ENCODE results near the gene OR5C1.

The OR5C1 gene

DNA sequence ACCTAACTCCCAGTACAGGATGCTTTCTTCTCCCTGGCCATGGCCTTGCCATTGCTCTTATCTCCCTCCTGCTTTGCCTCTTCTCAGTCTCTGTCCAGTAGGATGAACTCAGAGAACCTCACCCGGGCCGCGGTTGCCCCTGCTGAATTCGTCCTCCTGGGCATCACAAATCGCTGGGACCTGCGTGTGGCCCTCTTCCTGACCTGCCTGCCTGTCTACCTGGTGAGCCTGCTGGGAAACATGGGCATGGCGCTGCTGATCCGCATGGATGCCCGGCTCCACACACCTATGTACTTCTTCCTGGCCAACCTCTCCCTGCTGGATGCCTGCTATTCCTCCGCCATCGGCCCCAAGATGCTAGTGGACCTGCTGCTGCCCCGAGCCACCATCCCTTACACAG is at the start of gene OR5C1:
OR5C1 (plus strand) TSS at position 103 of the 400 bp plus-strand sequence; CDS start at position 103, 0 bp downstream.
- no peak for DNase-seq
- no peak for TF ChIP-seq GATA1 (IDR thresholded peaks at IDR 0.05; ENCODE audit: low read depth, low read length)
- no peak for TF ChIP-seq POLR2A (IDR thresholded peaks at IDR 0.05; ENCODE audit: low read length)

- TF ChIP-seq GATA1 (IDR thresholded peaks at IDR 0.05; ENCODE audit: low read depth, low read length) (no peak), POLR2A (IDR thresholded peaks at IDR 0.05; ENCODE audit: low read length) (no peak)
- DNase-seq: no peak
These were observed 46.7 kb upstream of the OR5C1 start, which contains the start of gene OR1L6 for GRCh38 chr9:122742003-122742402. Gene OR1L6, plus strand, starts transcription at chr9:122742303. Its CDS starts 7,545 bp downstream, at chr9:122749848.

DNA sequence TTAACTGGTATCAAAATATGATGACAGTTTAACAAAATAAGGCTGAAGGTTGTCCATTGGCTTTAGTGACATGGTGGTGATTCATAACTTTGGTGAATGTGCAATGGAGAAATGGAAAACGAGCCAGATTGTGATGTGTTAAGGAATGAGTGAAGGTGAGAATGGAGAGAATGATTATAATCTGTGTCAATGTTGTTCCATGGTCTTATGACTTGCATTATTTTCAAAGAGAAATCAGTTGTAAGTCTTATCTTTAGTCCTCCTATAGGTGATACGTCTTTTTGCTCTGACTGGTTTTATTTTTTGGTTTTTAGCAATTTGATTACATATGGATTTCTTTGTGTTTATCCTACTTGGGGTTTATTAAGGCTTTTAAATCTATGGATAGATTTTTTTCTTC is 33.9 kb upstream of the OR5C1 start:
- TF ChIP-seq POLR2A (IDR thresholded peaks at IDR 0.05; ENCODE audit: low read length) (no peak), GATA1 (IDR thresholded peaks at IDR 0.05; ENCODE audit: low read depth, low read length) (no peak)
- DNase-seq: no peak

GRCh38 chr9:122767817-122768216 is 20.9 kb upstream of the OR5C1 start:
- DNase-seq: no peak

DNA sequence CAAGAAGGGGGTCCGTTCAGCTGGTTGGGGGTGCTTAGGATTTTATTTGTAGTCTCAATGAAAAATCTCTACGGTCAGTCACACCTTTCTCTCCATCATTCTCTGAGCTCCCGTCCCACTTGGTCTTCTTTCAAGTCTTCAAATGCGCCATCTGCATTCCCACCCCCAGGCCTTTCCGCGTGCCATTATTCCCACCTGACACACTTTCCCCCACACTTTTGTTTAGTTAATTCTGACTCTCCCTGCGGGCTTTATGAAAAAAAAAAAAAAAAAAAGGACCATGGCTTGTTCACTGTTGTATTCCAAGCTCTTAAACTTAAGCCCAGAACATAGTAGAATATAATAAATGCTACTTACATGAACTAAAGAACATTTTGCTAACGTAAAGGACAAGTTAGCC is 11.7 kb upstream of the OR5C1 start:
- no peak for TF ChIP-seq GATA1 (IDR thresholded peaks at IDR 0.05; ENCODE audit: low read depth, low read length)
- no peak for TF ChIP-seq POLR2A (IDR thresholded peaks at IDR 0.05; ENCODE audit: low read length)

More at GRCh38 chr9:122767817-122768216, 20.9 kb upstream of the OR5C1 start:
- TF ChIP-seq POLR2A (IDR thresholded peaks at IDR 0.05; ENCODE audit: low read length) (no peak), GATA1 (IDR thresholded peaks at IDR 0.05; ENCODE audit: low read depth, low read length) (no peak)

DNA sequence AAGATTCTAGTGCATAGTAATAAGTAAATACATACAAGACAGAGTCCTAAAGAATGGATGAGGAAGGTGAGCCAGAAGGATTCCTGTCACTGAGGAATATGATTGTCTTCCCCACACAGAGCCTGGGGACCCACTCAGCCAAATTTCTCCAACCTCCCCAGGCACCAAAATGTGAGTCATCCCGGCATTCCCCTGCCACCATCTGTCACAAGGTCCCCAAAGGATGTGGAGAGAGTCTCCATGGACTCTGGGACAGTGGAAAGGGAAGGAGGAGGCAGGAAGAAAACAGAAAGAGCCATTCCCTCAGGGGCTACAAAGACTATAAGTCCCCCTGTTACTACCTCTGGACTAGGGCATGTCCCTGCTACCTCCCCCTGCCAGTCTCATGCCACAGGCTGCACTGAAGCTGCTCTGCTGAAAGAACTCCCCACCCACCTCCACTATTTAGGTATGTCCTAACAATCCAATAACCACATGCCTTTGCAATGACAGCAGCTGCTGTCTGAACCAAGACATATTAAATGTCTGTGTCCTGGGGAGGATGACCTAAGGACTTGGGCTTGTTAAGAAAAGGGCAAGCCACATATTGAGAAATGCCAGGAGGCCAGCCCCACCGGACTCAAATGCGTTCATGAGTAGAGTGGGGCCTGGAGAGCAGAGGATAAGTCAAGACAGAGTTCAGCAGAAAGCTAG is 10.7 kb upstream of the OR5C1 start:
- TF ChIP-seq POLR2A (IDR thresholded peaks at IDR 0.05; ENCODE audit: low read length) (no peak), GATA1 (IDR thresholded peaks at IDR 0.05; ENCODE audit: low read depth, low read length) (no peak)
- DNase-seq: no peak

More for the DNA sequence above, 11.7 kb upstream of the OR5C1 start:
- no peak for DNase-seq

DNA sequence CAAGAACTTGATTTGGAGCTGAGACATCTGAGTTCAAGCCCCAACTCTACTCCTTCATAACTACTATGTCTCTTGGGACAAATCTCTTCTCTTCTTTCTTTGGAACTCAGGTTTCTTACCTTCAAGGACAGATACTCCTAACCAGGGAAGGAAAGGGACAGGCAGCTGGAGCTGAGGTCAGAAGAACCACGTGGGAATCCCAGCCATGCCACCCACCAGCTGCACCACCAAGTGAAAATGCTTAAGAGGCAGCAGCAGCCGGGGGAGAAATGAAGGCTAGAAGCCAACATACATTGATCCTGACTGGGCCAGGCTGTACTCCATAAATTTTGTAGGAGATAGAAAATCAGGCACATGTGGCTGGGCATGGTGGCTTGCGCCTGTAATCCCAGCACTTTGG is 9.6 kb upstream of the OR5C1 start:
- TF ChIP-seq GATA1 (IDR thresholded peaks at IDR 0.05; ENCODE audit: low read depth, low read length) (no peak), POLR2A (IDR thresholded peaks at IDR 0.05; ENCODE audit: low read length) (no peak)
- DNase-seq: no peak

DNA sequence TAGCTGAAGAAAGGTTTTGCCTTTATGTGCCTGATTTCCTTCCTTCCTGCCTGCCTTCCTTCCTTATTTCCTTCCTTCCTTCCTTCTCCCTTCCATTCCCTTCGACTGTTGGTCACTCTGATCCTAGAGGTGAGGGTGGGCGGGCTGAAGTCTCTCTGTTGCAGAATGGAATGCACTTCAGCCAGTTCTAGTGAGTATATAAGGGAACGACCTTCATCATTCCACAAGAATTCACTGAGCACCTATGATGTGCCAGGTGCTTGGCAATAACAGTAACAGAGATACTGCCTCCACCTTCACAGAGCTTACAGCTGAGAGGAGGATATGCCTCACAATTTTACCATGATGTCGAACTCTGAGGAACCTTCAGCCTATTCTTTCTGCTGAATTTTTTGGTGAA is 8.7 kb upstream of the OR5C1 start:
- TF ChIP-seq GATA1 (IDR thresholded peaks at IDR 0.05; ENCODE audit: low read depth, low read length): no peak
- TF ChIP-seq POLR2A (IDR thresholded peaks at IDR 0.05; ENCODE audit: low read length): no peak
- DNase-seq: no peak

- TF ChIP-seq GATA1 (IDR thresholded peaks at IDR 0.05; ENCODE audit: low read depth, low read length): no peak
- no peak for TF ChIP-seq POLR2A (IDR thresholded peaks at IDR 0.05; ENCODE audit: low read length)
- DNase-seq: no peak
These were observed 7.1 kb upstream of the OR5C1 start for GRCh38 chr9:122781671-122782070.

DNA sequence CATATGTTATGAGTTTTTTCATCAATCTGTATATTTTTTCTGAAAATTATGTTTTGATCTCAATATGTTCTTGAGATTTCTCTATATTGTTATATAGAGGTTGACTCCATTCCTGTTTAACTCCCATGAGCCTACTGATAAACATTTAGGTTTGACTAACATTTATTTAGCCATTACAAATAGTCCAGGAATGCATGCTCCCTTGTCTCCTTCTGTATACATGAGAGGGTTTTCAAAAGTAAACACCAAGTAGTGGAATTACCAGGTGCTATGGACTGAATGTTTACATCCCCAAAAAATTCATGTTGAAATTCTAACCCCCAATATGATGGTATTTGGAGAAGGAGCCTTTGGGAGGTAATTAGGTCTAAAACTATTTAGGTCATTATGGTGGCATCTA is 3.5 kb upstream of the OR5C1 start:
- no peak for DNase-seq
- TF ChIP-seq GATA1 (IDR thresholded peaks at IDR 0.05; ENCODE audit: low read depth, low read length): no peak
- TF ChIP-seq POLR2A (IDR thresholded peaks at IDR 0.05; ENCODE audit: low read length): no peak

DNA sequence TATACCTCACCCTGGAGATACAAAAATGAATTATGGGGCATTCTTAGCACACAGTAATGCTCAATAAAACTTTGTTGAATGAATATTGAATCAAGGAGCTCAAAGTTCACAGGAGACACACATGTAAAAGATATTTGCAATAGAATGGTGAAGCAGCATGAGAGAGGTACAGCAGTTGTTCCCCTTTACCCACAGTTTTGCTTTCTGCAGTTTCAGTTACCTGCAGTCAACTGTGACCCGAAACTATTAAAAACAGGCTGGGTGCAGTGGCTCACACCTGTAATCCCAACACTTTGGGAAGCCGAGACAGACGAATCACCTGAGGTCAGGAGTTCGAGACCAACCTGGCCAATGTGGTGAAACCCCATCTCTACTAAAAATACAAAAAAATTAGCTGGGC is 2.4 kb upstream of the OR5C1 start:
- no peak for TF ChIP-seq GATA1 (IDR thresholded peaks at IDR 0.05; ENCODE audit: low read depth, low read length)
- TF ChIP-seq POLR2A (IDR thresholded peaks at IDR 0.05; ENCODE audit: low read length): no peak
- no peak for DNase-seq

GRCh38 chr9:122789256-122790046 is 718 bp downstream of the OR5C1 start:
- TF ChIP-seq POLR2A (IDR thresholded peaks at IDR 0.05; ENCODE audit: low read length) (no peak), GATA1 (IDR thresholded peaks at IDR 0.05; ENCODE audit: low read depth, low read length) (no peak)
- no peak for DNase-seq

GRCh38 chr9:122791872-122792669 is 3.3 kb downstream of the OR5C1 start:
- DNase-seq: no peak
- no peak for TF ChIP-seq POLR2A (IDR thresholded peaks at IDR 0.05; ENCODE audit: low read length)
- TF ChIP-seq GATA1 (IDR thresholded peaks at IDR 0.05; ENCODE audit: low read depth, low read length): no peak
